Measurements from ENCODE around the gene WDR75. TPM values are rescaled to one million over a fixed set of nuclear protein-coding genes. Genes with fewer than 3 reads are reported as not detected.

The WDR75 gene
- total and polyA plus RNA-seq, 2 donors (not counting 3 experiments of a cell fraction or from before 2014, with no cell fraction given), result 17.4 to 44.8 TPM

- no peak for DNase-seq (ENCODE audit: low read depth, low spot score)
- ChIA-PET POLR2A (no interaction called here), CTCF (no interaction called here)
- intact Hi-C loops (cut with micrococcal nuclease) (no loop called here), dilution Hi-C loops (cut with MboI; ENCODE audit: extremely low pct_ligation_motif_present, low sequenced_read_pairs) (no loop called here)
- Histone ChIP-seq H3K27me3 (ENCODE audit: control insufficient read depth in 2 of 2, insufficient read depth in 2 of 2, low read length in 2 of 2) (no peaks in the 10 kb centered on the region), H3K36me3 (ENCODE audit: control insufficient read depth in 2 of 2, extremely low read depth in 1 of 2, insufficient read depth in 2 of 2, low read length in 2 of 2) (no peaks in the 10 kb centered on the region), H3K9me3 (replicated peaks; ENCODE audit: control insufficient read depth, insufficient read depth, low read length) (no peaks in the 10 kb centered on the region), H3K4me3 (replicated peaks in 1 of 3; ENCODE audit: insufficient read depth in 1 of 3, low read depth in 1 of 3, low read length in 3 of 3) (no peak overlapping the region), H3K27ac (ENCODE audit: insufficient read depth, low read depth, low read length) (no peak overlapping the region), H3K9me1 (replicated peaks; ENCODE audit: control insufficient read depth, extremely low read depth, insufficient read depth, low read length) (no peaks in the 10 kb centered on the region), H3K4me2 (ENCODE audit: insufficient read depth, low read length) (no peak overlapping the region), H3K4me1 (ENCODE audit: control insufficient read depth, extremely low read depth, insufficient read depth, low read length) (no peaks in the 10 kb centered on the region), H3K79me2 (ENCODE audit: control insufficient read depth, insufficient read depth, low read length) (no peaks in the 10 kb centered on the region), H4K20me1 (replicated peaks; ENCODE audit: control insufficient read depth, extremely low read depth, insufficient read depth, low read length) (no peaks in the 10 kb centered on the region), H3K9ac (replicated peaks; ENCODE audit: extremely low read depth, insufficient read depth, low read length) (no peak overlapping the region), H2AFZ (ENCODE audit: low read depth, low read length) (no peak overlapping the region)
- TF ChIP-seq JUN (IDR thresholded peaks at IDR 0.05; ENCODE audit: borderline replicate concordance, insufficient read depth, insufficient read length, low read depth), result no peak
- no peak for TF ChIP-seq GATA2 (IDR thresholded peaks at IDR 0.05; ENCODE audit: insufficient read depth, insufficient read length, low read depth, low read length)
- no peak for TF ChIP-seq POLR2AphosphoS5 (IDR thresholded peaks at IDR 0.05; ENCODE audit: insufficient read depth, low read depth, low read length)
- TF ChIP-seq, protein P1, sequence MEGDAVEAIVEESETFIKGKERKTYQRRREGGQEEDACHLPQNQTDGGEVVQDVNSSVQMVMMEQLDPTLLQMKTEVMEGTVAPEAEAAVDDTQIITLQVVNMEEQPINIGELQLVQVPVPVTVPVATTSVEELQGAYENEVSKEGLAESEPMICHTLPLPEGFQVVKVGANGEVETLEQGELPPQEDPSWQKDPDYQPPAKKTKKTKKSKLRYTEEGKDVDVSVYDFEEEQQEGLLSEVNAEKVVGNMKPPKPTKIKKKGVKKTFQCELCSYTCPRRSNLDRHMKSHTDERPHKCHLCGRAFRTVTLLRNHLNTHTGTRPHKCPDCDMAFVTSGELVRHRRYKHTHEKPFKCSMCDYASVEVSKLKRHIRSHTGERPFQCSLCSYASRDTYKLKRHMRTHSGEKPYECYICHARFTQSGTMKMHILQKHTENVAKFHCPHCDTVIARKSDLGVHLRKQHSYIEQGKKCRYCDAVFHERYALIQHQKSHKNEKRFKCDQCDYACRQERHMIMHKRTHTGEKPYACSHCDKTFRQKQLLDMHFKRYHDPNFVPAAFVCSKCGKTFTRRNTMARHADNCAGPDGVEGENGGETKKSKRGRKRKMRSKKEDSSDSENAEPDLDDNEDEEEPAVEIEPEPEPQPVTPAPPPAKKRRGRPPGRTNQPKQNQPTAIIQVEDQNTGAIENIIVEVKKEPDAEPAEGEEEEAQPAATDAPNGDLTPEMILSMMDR (IDR thresholded peaks at IDR 0.05; ENCODE audit: extremely low read depth in 1 of 2, insufficient read depth in 1 of 2, low read depth in 1 of 2, low read length in 2 of 2), result no peak
- no peak for TF ChIP-seq MYC (IDR thresholded peaks at IDR 0.05; ENCODE audit: low read depth, low read length)
- TF ChIP-seq FOS (IDR thresholded peaks at IDR 0.05; ENCODE audit: borderline replicate concordance, insufficient read depth, low read length), result no peak
- no peak for TF ChIP-seq POLR2A (IDR thresholded peaks at IDR 0.05; ENCODE audit: low read depth, low read length)
- no peak for TF ChIP-seq EZH2 (IDR thresholded peaks at IDR 0.05; ENCODE audit: borderline replicate concordance, low read depth, low read length, severe bottlenecking)
- TF ChIP-seq, protein P2, sequence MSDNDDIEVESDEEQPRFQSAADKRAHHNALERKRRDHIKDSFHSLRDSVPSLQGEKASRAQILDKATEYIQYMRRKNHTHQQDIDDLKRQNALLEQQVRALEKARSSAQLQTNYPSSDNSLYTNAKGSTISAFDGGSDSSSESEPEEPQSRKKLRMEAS (IDR thresholded peaks at IDR 0.05; ENCODE audit: insufficient read depth, insufficient read length), result no peak
- FAIRE-seq, result no peak
- BruUV-seq (replicated peaks), result no TSS peak
Observed at GRCh38 chr2:189492451-189492850, 51.2 kb downstream of the WDR75 start.

Measured in endothelial cell of umbilical vein (primary cell).